ENCODE results near the gene DSCAML1.
"Not testable (repeated sequence)": the region's sequence is repeated elsewhere in the genome, so short reads cannot be mapped to it uniquely, and the experiment has no call there.

DSCAML1 gene

DNA sequence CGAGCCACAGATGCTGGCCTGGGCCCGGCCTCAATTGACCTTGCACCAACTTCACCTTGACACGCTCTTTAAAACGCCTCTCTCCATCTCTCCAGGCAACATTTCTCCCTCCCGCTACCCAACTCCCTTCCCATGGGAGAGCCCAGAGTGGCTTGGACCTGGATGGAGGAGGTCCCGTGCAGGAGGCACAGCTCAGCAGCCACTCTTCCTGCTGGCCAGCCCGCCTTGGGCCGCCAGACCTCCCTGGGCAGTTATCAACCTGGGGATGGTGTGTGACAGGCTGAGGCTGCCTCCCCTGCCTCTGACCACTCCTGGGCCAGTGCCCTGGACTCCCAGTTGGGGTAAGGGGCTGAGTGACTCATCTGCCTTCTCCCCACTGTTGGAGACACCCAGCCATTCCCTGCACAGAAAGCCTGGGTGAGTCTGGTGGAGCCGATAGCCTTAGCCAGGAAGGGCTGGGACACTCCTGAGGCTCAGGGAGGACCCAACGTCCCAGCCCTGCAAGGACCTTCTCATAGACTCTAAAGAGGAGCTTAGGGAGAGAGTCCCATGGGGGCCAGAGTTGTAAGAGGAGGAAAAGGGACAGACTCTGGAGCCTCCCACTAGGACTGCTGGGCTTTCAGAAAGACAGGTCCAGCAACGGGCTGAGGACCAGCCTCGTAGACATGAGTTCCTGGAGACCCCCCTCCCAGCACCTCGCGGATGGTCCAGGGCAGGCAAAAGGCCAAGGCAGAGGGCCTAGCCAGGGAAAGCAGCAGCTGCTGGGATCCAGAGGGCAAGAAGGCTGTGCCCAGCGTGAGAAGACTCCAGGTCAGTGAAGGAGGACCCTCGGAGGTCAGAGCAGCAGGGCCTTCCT, 337.7 kb downstream of the DSCAML1 start:
- no peak for DNase-seq

DNA sequence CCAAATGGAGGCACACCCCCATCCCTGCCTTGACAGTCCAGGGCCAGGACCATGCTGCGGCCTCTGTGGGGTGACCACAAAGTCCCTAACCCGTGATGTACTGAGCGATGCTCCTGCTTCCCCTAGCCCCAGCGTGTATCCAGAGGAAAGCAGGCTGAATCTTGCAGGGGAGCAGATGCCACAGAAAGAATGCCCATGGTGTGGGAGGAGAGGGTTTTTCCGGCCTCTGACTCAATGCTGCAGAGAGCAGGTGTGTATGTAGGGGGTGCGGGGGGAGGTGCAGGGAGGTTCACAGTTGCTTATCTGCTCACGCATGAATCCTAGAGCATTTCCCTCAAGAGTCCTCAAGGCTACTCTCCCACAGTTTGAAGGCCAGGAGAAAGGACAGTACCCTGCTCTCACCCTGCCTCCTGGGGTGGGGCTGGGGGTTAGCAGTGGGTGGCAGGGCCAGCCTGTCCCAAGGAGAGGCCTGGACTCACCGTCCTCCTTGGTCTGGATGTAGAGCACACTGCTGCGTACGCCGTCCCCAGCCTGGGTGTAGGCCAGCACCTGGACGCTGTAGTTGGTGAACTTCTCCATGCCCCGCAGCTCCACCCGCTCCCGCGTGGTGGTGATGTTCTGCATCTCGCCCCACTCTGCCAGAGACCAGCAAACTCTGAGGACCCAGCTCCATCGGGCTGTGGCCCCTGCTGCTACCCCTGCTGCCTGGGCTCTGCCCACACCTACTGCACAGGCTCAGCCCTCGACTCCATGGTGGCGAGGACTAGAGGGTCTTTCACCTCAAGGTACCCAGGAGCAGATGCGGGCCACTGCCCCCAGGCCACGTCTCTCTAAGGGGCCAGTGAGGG, 338.5 kb downstream of the DSCAML1 start:
- DNase-seq: no peak

DNA sequence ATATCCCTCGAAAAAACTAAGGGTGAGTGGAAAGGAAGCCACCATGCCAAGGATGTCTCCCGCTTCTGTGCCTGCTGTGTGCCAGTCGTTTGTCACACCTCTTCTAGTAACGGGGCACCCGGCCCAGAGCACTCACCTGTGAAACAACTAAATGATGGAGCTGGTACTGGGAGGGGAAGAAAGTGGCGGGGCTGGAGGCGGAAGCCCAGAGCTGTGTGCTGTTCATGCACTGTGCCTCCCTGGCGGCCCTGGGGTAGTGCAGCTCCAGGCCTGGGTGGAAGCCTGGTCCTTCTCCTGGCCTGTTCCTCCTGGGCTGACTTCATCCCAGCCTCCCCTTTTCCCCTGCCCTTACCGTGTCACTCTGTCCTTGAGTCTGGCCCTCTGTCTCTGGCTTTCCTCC, 339.2 kb downstream of the DSCAML1 start:
- DNase-seq: no peak

GRCh38 chr11:117457031-117457785, 339.8 kb downstream of the DSCAML1 start:
- DNase-seq: no peak

- DNase-seq: not testable (repeated sequence)
These were observed 340.3 kb downstream of the DSCAML1 start for GRCh38 chr11:117456721-117457029.

DNA sequence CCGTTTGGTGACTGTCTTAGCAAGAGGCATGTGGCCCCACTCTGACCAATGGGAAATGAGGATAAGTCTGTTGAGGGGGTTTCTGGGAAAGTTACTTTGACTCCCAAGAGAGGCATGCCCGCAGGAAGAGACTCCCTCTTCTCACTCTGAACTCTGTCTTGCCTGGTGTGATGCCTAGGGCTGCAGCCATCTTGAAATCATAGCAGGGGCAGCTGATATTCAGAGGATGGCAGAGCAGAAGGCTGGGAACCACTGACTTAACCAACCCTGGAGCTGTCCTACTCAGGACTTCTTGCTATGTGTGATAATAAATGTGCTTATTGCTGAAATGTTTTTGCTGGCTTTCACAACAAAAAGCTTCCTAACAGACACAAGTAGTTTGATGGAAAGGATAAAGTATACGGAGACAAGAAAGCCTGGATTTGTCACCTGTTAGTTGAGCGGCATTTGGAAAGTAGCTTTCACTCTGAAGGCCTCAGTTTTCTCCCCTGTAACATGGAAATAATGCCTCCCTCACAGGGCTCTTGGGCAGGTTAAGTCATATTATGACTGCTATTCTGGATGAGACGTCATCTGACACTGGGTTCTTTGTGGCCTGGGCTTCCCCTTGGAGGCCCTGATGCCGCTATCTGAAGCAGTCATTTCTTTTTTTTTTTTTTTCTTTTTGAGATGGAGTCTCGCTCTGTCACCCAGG, 340.8 kb downstream of the DSCAML1 start:
- DNase-seq: no peak

GRCh38 chr11:117454564-117454917, 342.5 kb downstream of the DSCAML1 start:
- no peak for DNase-seq

DNA sequence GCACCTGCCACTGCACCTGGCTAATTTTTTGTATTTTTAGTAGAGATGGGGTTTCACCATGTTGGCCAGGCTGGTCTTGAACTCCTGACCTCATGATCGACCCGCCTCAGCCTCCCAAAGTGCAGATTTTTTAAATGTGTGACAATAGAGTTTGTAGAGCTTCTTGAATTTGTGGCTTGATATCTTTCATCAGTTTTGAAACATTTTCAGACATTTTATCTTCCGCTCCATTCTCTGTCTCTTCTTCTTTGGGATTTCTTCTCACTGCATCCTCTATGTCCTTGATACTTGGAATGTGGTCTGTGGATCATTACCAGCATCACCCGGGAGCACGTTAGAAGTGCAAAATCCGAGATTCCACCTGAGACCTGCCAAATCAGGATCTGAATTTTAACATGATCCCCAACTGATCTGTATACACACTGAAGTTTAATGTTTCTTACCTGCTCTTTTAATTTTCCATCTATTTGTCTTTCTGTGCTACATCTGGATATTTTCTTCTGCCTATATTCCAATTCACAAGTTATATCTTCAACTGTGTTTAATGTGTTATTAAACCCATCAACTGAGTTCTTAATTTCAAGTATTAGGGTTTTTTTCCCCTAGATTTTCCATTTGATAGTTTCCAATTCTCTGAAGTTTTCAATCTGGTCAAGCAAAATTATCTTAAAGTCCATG, 343.0 kb downstream of the DSCAML1 start:
- no peak for DNase-seq

- DNase-seq: no peak
These were observed 347.8 kb downstream of the DSCAML1 start for GRCh38 chr11:117449111-117449693.

GRCh38 chr11:117444711-117445658, 352.0 kb downstream of the DSCAML1 start:
- DNase-seq: no peak

DNA sequence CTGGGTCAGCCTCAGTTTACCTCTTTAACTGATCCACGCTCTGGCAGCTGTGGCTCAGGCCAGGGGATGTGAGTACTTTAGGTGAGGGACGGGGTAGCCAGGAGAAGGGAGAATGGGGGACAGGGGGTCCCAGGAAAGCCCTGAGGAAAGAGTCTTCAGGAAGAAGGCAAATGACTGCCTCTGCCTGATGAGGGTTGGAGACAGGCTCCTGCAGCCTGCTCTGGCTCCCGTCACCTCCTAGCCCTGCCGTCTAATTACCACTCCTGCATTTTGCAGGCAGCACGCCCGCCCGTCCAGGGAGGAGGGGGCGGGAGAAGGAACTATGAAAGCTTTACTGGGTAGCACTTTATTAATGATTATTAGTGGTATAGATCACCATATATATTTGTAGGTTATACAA, 352.8 kb downstream of the DSCAML1 start:
- DNase-seq: no peak

- no peak for DNase-seq
These were observed 353.5 kb downstream of the DSCAML1 start for GRCh38 chr11:117443266-117444186.

DNA sequence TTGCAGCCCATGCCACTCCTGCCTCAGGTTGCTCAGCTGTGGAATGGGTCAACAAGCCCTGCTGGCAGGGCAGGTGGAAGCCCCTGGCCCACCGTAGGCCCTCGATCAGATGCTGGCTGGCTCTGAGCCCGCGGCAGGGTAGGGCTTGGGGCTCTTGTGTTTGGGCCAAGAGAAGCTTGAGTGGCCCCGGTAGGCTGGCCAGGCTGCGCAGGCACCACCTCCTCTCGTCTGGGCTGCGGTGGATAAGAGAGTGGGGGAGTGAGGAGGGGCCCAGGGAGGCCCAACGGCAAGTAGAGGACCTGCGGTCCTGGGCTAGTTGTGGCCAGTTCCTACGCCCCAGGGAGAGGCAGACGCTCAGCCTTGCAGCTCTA, 354.2 kb downstream of the DSCAML1 start:
- no peak for DNase-seq

GRCh38 chr11:117442049-117442868, 354.8 kb downstream of the DSCAML1 start:
- DNase-seq: no peak

DNA sequence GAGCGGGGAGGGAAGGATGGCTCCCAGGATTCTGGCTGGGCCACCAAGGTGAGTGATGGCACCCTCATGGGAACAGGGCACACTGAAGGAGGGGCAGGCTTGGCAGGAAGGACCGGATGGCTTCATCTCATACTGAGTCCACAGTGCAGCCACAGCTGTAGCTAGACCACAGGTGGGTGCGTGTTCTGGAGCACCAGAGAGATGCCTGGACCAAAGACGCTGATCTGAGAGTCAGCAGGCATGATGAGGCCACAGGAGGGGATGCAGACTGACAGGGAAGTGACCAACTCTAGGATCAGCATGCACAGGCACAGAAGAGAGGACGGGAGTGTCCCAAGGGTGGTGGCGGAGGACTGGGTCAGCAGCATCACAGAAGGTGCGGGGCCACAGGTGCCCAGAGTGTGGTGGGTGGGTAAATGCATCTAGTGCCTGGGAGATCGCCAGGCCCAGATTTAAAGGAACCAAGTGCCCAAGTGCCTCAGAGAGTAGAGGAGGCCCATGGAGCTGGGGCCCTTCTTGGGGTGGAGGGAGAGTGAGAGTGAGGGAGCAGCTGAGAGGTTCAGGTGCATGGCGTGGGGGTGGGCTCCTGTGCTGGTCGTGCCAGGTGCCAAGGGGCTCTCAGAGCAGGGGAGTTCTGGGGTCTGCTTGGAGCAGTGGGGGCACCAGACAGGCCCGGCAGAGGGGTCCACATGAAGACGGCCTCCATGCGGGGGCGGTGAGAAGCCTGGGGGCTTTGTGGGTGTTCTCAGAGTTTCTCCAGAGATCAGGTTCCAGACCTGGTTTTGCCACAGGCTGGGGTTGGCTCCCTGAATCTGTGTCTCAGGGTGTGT, 355.7 kb downstream of the DSCAML1 start:
- DNase-seq: no peak

DNA sequence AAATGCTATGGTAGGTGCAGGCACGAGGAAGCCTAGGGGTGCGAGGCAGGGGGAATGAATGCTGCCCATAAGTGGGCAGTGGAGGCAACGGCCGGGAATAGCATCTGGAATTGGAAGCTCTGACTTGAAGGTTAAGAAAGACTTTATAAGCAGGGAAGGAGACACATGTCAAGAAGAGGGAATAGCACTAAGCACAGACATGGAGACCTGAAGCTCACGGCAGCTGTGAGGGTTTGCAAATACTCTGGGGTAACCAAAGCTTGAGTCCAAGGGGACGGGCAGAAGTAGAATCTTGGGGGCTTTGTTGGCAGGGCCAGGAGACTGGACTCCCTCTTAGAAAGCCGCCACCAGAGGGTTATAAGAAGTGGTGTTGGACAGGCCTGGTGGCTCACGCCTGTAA, 356.8 kb downstream of the DSCAML1 start:
- DNase-seq: no peak

DNA sequence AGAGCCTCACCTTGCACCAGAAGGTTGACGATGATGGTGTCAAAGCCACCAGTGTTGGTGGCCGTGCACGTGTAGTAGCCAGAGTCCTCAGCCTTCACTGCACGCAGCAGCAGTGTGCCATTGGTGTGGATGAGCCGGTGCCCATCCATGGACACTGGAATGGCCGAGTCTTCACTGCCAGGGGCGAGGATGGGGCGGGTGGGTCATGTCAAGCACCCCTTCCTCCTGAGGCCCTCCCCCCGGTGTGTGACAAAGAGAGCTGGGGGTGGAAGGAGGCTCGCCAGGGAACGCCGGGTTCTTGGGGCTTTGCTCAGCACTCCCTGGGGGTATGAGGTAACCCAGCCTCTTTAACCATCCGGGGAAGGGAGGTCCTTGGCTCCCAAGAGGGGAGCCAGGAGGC, 357.8 kb downstream of the DSCAML1 start:
- DNase-seq: no peak

All from CD4-positive, alpha-beta T cell treated with Interleukin-17A for 1 hour (primary cell).